GM12878 (cell line): ENCODE results near the gene HSD17B13. TPM values are rescaled to one million over a fixed set of nuclear protein-coding genes. Genes with fewer than 3 reads are reported as not detected.
"Not testable (repeated sequence)": the region's sequence is repeated elsewhere in the genome, so short reads cannot be mapped to it uniquely, and the experiment has no call there.

Experiments
- ATAC-seq: fragments of 200-7000 bp; cut with Tn5 transposase; 3 replicates; pipeline ENCODE4 v1.9.1; 2020; ENCODE audit warnings: mild to moderate bottlenecking, moderate library complexity
- BruUV-seq: library from RNA; stranded (reverse); fragments of 400-500 nt; replicated peaks from 2 replicates; lab custom pipeline; 2021; lab: Mats Ljungman, UMichigan
- CTCF ChIA-PET: fragments of 300-600 bp; sonication (Branson Sonifier 250); formaldehyde crosslinking; extraction: SDS; loops from one replicate; lab custom pipeline; 2021; ENCODE audit warnings: inconsistent platforms; lab: Yijun Ruan, JAX
- POLR2A ChIA-PET: fragments of 350-600 bp; formaldehyde crosslinking; extraction: SDS; loops from one replicate; lab custom pipeline; 2021; ENCODE audit warnings: inconsistent platforms; lab: Charles Lee
- RAD21 ChIA-PET: fragments of 300-600 bp; sonication (Branson Sonifier 250); formaldehyde crosslinking; loops from one replicate; lab custom pipeline; 2023; ENCODE audit warnings: antibody characterized with exemption; ENCODE audit not compliant: unreplicated experiment; lab: Charles Lee
- SMC1A ChIA-PET: fragments of 300-600 bp; sonication (Branson Sonifier 250); formaldehyde crosslinking; loops from one replicate; lab custom pipeline; 2023; ENCODE audit not compliant: unreplicated experiment, uncharacterized antibody; lab: Charles Lee
- DNase-seq: peaks from one replicate; pipeline ENCODE4 v3.0.0-alpha.2; 2011; ENCODE audit warnings: low read depth, low spot score
- FAIRE-seq: peaks from 3 replicates; lab custom pipeline; 2011; peaks lifted over from hg19 to GRCh38; lab: Jason Lieb, UNC
- H2AFZ ChIP-seq: 2 replicates; pipeline ENCODE4 v1.6.0; 2011; ENCODE audit warnings: low read depth, low read length, control low read depth; ENCODE audit not compliant: control insufficient read depth
- H3K27ac ChIP-seq: 2 replicates; pipeline ENCODE4 v1.5.1; 2011; ENCODE audit warnings: control low read depth; ENCODE audit not compliant: control insufficient read depth, insufficient read depth
- H3K27me3 ChIP-seq, 2 experiments: replicated peaks in 1 of 2; 2 replicates each; pipeline versions ENCODE4 v1.6.0 to v1.6.1; 2011; ENCODE audit warnings: low read length in 1 of 2; ENCODE audit not compliant: control insufficient read depth in 2 of 2, insufficient read depth in 2 of 2
- H3K36me3 ChIP-seq, 2 experiments: 2 replicates each; pipeline ENCODE4 v1.5.1; 2011; ENCODE audit warnings: low read length in 1 of 2; ENCODE audit not compliant: control insufficient read depth in 2 of 2, insufficient read depth in 2 of 2
- H3K4me1 ChIP-seq: 2 replicates; pipeline ENCODE4 v1.6.1; 2011; ENCODE audit warnings: mild to moderate bottlenecking, low read length, moderate library complexity, mixed read lengths; ENCODE audit not compliant: control insufficient read depth, insufficient read depth
- H3K4me2 ChIP-seq: 2 replicates; pipeline ENCODE4 v1.6.0; 2011; ENCODE audit warnings: control low read depth; ENCODE audit not compliant: control insufficient read depth, insufficient read depth
- H3K4me3 ChIP-seq: fragments of 200-600 bp; sonication (generic); 2 replicates; pipeline ENCODE4 v1.5.1; 2016
- H3K79me2 ChIP-seq: 2 replicates; pipeline ENCODE4 v1.6.0; 2011; ENCODE audit warnings: low read length; ENCODE audit not compliant: control insufficient read depth, insufficient read depth
- H3K9ac ChIP-seq: 2 replicates; pipeline ENCODE4 v1.8.0; 2011; ENCODE audit warnings: low read length, control low read depth, mixed read lengths; ENCODE audit not compliant: control insufficient read depth, insufficient read depth
- H3K9me3 ChIP-seq: replicated peaks from 3 replicates; pipeline ENCODE4 v1.5.1; 2011; ENCODE audit warnings: mild to moderate bottlenecking, low read length; ENCODE audit not compliant: control insufficient read depth, insufficient read depth
- H4K20me1 ChIP-seq: 2 replicates; pipeline ENCODE4 v1.6.0; 2011; ENCODE audit not compliant: control insufficient read depth, insufficient read depth
- CBX5 ChIP-seq: sonication (generic); IDR thresholded peaks from 2 replicates; pipeline ENCODE4 v1.6.1; 2016; ENCODE audit warnings: low read depth, moderate library complexity, mild to moderate bottlenecking, inconsistent platforms
- RCOR1 ChIP-seq: conservative IDR thresholded peaks from 2 replicates; pipeline ENCODE4 v1.6.1; 2012; ENCODE audit warnings: low read depth, low read length, improper control_type of control experiment
- SMARCA5 ChIP-seq: fragments of 450-650 bp; IDR thresholded peaks from 2 replicates; pipeline ENCODE4 v1.6.1; 2017; ENCODE audit warnings: mild to moderate bottlenecking
- WGBS: methylation state at CpG from one replicate; pipeline ENCODE4 v1.1.6; 2016; ENCODE audit warnings: low lambda C conversion rate; ENCODE audit not compliant: insufficient replicate concordance, insufficient coverage; ENCODE audit errors: missing lambda C conversion rate; 5-methylcytosine and 5-hydroxymethylcytosine counted together
- in situ Hi-C: fragments of 300-500 bp; cut with MboI; formaldehyde crosslinking; loops from 9 replicates; pipeline ENCODE4 v1.14.3; 2018; ENCODE audit warnings: mixed read lengths
- intact Hi-C: fragments of 100-400 bp; cut with micrococcal nuclease; formaldehyde crosslinking; loops from one replicate; pipeline ENCODE4 v1.14.2; 2022; ENCODE audit not compliant: unreplicated experiment
- polyA plus RNA-seq, 11 experiments: library from polyadenylated mRNA; depleted of rRNA in 4 of 11; unstranded in 6 of 11; stranded (reverse) in 5 of 11; fragments of >200 nt; fragmentation: Nextera tagmentation in 4 of 11; fragmentation: Illumina TruSeq in 1 of 11; extraction: Ambion mirVana in 4 of 11; extraction: Trizol in 1 of 11; gene quantifications; 1 replicate in 1 of 11; 2 replicates in 10 of 11; pipeline versions ENCODE4 v1.2.1 to v1.2.3, GENCODE V29; 2011 to 2016; ENCODE audit warnings: inconsistent platforms in 2 of 11, missing spikeins in 2 of 11, low read depth in 1 of 11
- total RNA-seq, 4 experiments: library from RNA; depleted of rRNA in 3 of 4; stranded (reverse); fragments of >200 nt in 3 of 4; fragmentation: Illumina TruSeq in 1 of 4; extraction: Trizol in 1 of 4; gene quantifications; 2 replicates each; pipeline versions ENCODE4 v1.2.1 to v1.2.3, GENCODE V29; 2013 to 2021
- TF ChIP-seq, protein P1 (sequence below): fragments of 150-350 bp; IDR thresholded peaks from 2 replicates; pipeline ENCODE4 v1.6.1; 2016; ENCODE audit warnings: low read depth, low read length

Gene HSD17B13
- total and polyA plus RNA-seq, 10 of the 15 experiments (the other 5 are each of a cell fraction or from before 2014, with no cell fraction given), result 0.03 to 0.09 (median 0.04) TPM; not detected in 4

DNA sequence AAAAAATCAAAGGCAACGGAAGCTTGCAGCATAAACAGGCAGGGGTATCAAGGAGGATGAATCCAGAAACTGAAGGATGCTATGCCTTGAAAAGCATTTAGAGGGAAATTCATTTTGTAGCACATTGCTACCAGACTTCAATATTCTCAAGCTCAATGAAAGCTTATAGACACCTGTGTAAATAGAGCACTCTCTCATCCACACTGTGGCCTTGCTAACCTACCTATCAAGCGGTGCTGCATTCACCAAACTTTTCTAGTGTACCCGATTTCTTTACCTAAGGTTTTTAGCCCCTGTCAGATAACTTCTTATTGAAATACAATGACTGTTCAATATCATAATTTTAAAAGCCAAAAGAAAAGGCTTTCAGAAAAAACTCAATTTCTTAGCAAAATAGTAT lies 20.2 kb upstream of the HSD17B13 start:
- Histone ChIP-seq H3K27ac (no peak overlapping the region), H3K4me3 (no peak overlapping the region), H3K9ac (no peak overlapping the region), H3K4me1 (no peaks in the 10 kb centered on the region), H3K9me3 (no peaks in the 10 kb centered on the region; the same call in 2 of the 3 replicates), H3K79me2 (no peaks in the 10 kb centered on the region), H4K20me1 (no peaks in the 10 kb centered on the region), H3K36me3 (no peaks in the 10 kb centered on the region; a peak in 2 of 4 replicates), H3K4me2 (no peak overlapping the region), H3K27me3 (no peaks in the 10 kb centered on the region), H2AFZ (no peak overlapping the region)
- no TSS peak for BruUV-seq
- no peak for ATAC-seq
- intact Hi-C loops (no loop called here), in situ Hi-C loops (no loop called here)
- ChIA-PET SMC1A (interaction anchor here (0.7 to 1.1 kb wide), 3 partner anchors 13 to 97 kb away, joined by 3 to 5 read pairs (median 3); no protein-coding TSS in a partner anchor), CTCF (interaction anchor here (0.6 to 2.9 kb wide), 2 partner anchors 11 to 252 kb away, joined by 4 to 10 read pairs; no protein-coding TSS in a partner anchor), POLR2A (no interaction called here), RAD21 (interaction anchor here (1.3 kb wide), 1 partner anchor 10 kb away, joined by 3 read pairs; no protein-coding TSS in a partner anchor)
- no peak for FAIRE-seq
- TF ChIP-seq, protein P1, sequence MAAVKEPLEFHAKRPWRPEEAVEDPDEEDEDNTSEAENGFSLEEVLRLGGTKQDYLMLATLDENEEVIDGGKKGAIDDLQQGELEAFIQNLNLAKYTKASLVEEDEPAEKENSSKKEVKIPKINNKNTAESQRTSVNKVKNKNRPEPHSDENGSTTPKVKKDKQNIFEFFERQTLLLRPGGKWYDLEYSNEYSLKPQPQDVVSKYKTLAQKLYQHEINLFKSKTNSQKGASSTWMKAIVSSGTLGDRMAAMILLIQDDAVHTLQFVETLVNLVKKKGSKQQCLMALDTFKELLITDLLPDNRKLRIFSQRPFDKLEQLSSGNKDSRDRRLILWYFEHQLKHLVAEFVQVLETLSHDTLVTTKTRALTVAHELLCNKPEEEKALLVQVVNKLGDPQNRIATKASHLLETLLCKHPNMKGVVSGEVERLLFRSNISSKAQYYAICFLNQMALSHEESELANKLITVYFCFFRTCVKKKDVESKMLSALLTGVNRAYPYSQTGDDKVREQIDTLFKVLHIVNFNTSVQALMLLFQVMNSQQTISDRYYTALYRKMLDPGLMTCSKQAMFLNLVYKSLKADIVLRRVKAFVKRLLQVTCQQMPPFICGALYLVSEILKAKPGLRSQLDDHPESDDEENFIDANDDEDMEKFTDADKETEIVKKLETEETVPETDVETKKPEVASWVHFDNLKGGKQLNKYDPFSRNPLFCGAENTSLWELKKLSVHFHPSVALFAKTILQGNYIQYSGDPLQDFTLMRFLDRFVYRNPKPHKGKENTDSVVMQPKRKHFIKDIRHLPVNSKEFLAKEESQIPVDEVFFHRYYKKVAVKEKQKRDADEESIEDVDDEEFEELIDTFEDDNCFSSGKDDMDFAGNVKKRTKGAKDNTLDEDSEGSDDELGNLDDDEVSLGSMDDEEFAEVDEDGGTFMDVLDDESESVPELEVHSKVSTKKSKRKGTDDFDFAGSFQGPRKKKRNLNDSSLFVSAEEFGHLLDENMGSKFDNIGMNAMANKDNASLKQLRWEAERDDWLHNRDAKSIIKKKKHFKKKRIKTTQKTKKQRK, result no peak
- TF ChIP-seq CBX5, result no peak
- no peak for TF ChIP-seq RCOR1
- TF ChIP-seq SMARCA5, result no peak
- no peak for DNase-seq
- WGBS, result 96% methylated on average over 3 of the region's 3 CpGs

DNA sequence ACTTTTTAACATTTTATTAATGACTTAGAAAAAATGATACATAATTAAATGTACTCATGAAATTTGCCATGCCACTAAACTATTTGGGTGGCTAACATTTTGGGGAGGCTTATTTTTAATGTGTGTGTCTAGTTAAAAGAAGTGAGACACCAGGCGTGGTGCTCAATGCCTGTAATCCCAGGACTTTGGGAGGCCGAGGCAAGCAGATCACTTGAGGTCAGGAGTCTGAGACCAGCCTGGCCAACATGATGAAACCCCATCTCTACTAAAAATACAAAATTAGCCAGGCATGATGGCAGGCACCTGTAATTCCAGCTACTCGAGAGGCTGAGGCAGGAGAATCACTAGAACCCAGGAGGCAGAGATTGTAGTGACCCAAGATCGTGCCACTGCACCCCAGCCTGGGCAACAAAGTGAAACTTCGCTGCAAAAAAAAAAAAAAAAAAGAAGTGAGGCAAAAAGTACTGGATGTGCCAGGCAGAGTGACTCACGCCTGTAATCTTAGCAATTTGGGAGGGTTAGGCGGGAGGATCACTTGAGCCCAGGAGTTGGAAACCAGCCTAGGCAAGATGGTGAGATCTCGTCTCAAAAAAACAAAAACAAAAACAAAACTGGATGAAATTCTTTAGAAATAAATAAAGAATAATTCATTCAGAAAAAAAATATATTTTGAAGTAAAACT lies 19.4 kb upstream of the HSD17B13 start:
- H3K27me3 ChIP-seq, intact Hi-C loops, H3K4me2 ChIP-seq, BruUV-seq, H3K4me1 ChIP-seq, H3K4me3 ChIP-seq, ATAC-seq, H3K36me3 ChIP-seq, in situ Hi-C loops, H3K9ac ChIP-seq, H4K20me1 ChIP-seq, FAIRE-seq, H2AFZ ChIP-seq, H3K27ac ChIP-seq, H3K9me3 ChIP-seq, DNase-seq, H3K79me2 ChIP-seq: not testable (repeated sequence)
- ChIA-PET POLR2A (interaction anchor here (0.7 kb wide), 1 partner anchor 126 kb away, joined by 10 read pairs; no protein-coding TSS in a partner anchor), CTCF (interaction anchor here (0.6 to 2.9 kb wide), 3 partner anchors 12 to 61 kb away, joined by 3 to 10 read pairs (median 3); no protein-coding TSS in a partner anchor), SMC1A (interaction anchor here (1.0 to 1.1 kb wide), 2 partner anchors 14 to 98 kb away, joined by 3 to 5 read pairs; no protein-coding TSS in a partner anchor), RAD21 (interaction anchor here (1.3 kb wide), 1 partner anchor 11 kb away, joined by 3 read pairs; no protein-coding TSS in a partner anchor)
- 93% methylated on average over 8 of the region's 8 CpGs for WGBS
